ENCODE measurements around the gene FAAP20. TPM values are rescaled to one million over a fixed set of nuclear protein-coding genes. Genes with fewer than 3 reads are reported as not detected.

FAAP20 gene
- total RNA-seq, 3 donors from 2014 or later (not counting 1 experiment from before 2014, with no cell fraction given), result 40.3 to 53.0 (median 43.3) TPM

GRCh38 chr1:2189459-2190425, 4.8 kb downstream of the FAAP20 start:
- peaks cover 26% of the 10 kb centered on the region for H3K4me1 ChIP-seq (ENCODE audit: control insufficient read depth, insufficient read depth, low read length)
- WGBS (ENCODE audit: insufficient coverage), result 75% methylated on average over 65 of the region's 65 CpGs
- Mint-ChIP-seq H3K27me3 (ENCODE audit: low read depth in 2 of 2) (no peaks in the 10 kb centered on the region), H3K4me3 (peak overlapping the region; percentile 83), H3K4me1 (peaks cover 6% of the 10 kb centered on the region in 2 donors), H3K27ac (peak overlapping the region; percentile 70 to 91), H3K9me3 (no peaks in the 10 kb centered on the region), H3K36me3 (no peaks in the 10 kb centered on the region)
- peak overlapping the region; percentile 74 for H3K27ac ChIP-seq (ENCODE audit: low read length)
- DNase-seq (peak; percentile 74 to 92), ATAC-seq (peak; percentile 92 to 94 (median 92))
- H3K4me3 ChIP-seq (ENCODE audit: low read length), result peak overlapping the region; percentile 11
- H3K27me3 ChIP-seq (ENCODE audit: control insufficient read depth, insufficient read depth, low read length), result no peaks in the 10 kb centered on the region
- H3K36me3 ChIP-seq (ENCODE audit: control insufficient read depth, insufficient read depth, low read length), result no peaks in the 10 kb centered on the region
- TF ChIP-seq, protein P1, sequence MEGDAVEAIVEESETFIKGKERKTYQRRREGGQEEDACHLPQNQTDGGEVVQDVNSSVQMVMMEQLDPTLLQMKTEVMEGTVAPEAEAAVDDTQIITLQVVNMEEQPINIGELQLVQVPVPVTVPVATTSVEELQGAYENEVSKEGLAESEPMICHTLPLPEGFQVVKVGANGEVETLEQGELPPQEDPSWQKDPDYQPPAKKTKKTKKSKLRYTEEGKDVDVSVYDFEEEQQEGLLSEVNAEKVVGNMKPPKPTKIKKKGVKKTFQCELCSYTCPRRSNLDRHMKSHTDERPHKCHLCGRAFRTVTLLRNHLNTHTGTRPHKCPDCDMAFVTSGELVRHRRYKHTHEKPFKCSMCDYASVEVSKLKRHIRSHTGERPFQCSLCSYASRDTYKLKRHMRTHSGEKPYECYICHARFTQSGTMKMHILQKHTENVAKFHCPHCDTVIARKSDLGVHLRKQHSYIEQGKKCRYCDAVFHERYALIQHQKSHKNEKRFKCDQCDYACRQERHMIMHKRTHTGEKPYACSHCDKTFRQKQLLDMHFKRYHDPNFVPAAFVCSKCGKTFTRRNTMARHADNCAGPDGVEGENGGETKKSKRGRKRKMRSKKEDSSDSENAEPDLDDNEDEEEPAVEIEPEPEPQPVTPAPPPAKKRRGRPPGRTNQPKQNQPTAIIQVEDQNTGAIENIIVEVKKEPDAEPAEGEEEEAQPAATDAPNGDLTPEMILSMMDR (IDR thresholded peaks at IDR 0.05), result no peak
- intact Hi-C loops (cut with micrococcal nuclease), result loop anchor here (10.0 kb wide), 2 partner anchors 355 to 455 kb away; no protein-coding TSS in a partner anchor
- no peaks in the 10 kb centered on the region for H3K9me3 ChIP-seq (ENCODE audit: control insufficient read depth, insufficient read depth, low read length)

- Mint-ChIP-seq H3K4me1 (peaks cover 0 to 6% of the 10 kb centered on the region in 2 donors), H3K27ac (peak overlapping the region in 1 of 2 donors; percentile 91), H3K9me3 (no peaks in the 10 kb centered on the region), H3K27me3 (ENCODE audit: low read depth in 2 of 2) (no peaks in the 10 kb centered on the region), H3K36me3 (no peaks in the 10 kb centered on the region), H3K4me3 (no peak overlapping the region)
- Histone ChIP-seq H3K27me3 (ENCODE audit: control insufficient read depth, insufficient read depth, low read length) (no peaks in the 10 kb centered on the region), H3K36me3 (ENCODE audit: control insufficient read depth, insufficient read depth, low read length) (no peaks in the 10 kb centered on the region), H3K9me3 (ENCODE audit: control insufficient read depth, insufficient read depth, low read length) (no peaks in the 10 kb centered on the region), H3K4me3 (ENCODE audit: low read length) (no peak overlapping the region), H3K27ac (ENCODE audit: low read length) (no peak overlapping the region), H3K4me1 (ENCODE audit: control insufficient read depth, insufficient read depth, low read length) (peaks cover 18% of the 10 kb centered on the region)
- 95% methylated on average over 16 of the region's 16 CpGs for WGBS (ENCODE audit: insufficient coverage)
- intact Hi-C loops (cut with micrococcal nuclease), result no loop called here
- TF ChIP-seq, protein P1 (IDR thresholded peaks at IDR 0.05), result no peak
- no peak for ATAC-seq
- DNase-seq, result no peak
These were observed 6.2 kb downstream of the FAAP20 start for GRCh38 chr1:2188336-2188735.

GRCh38 chr1:2187619-2188018, 7.0 kb downstream of the FAAP20 start:
- TF ChIP-seq, protein P1 (IDR thresholded peaks at IDR 0.05), result no peak
- Mint-ChIP-seq H3K27ac (peak overlapping the region in 1 of 2 donors; percentile 91), H3K27me3 (ENCODE audit: low read depth in 2 of 2) (no peaks in the 10 kb centered on the region), H3K36me3 (no peaks in the 10 kb centered on the region), H3K9me3 (no peaks in the 10 kb centered on the region), H3K4me3 (no peak overlapping the region), H3K4me1 (peaks cover 0 to 6% of the 10 kb centered on the region in 2 donors)
- Histone ChIP-seq H3K9me3 (ENCODE audit: control insufficient read depth, insufficient read depth, low read length) (no peaks in the 10 kb centered on the region), H3K36me3 (ENCODE audit: control insufficient read depth, insufficient read depth, low read length) (no peaks in the 10 kb centered on the region), H3K27ac (ENCODE audit: low read length) (no peak overlapping the region), H3K4me3 (ENCODE audit: low read length) (no peak overlapping the region), H3K4me1 (ENCODE audit: control insufficient read depth, insufficient read depth, low read length) (peaks cover 16% of the 10 kb centered on the region), H3K27me3 (ENCODE audit: control insufficient read depth, insufficient read depth, low read length) (no peaks in the 10 kb centered on the region)
- WGBS (ENCODE audit: insufficient coverage), result 87% methylated on average over 13 of the region's 13 CpGs
- intact Hi-C loops (cut with micrococcal nuclease), result no loop called here
- ATAC-seq (no peak), DNase-seq (no peak)
